Measurements from ENCODE around the gene ANKRD42. TPM values are rescaled to one million over a fixed set of nuclear protein-coding genes. Genes with fewer than 3 reads are reported as not detected.

ANKRD42 gene
- total and polyA plus RNA-seq, 2 of the 8 experiments (the other 6 are each of a cell fraction or from before 2014, with no cell fraction given) = 2.0 to 5.5 TPM

- 0 out of 2 replicates have a peak, but pooled peaks have one; percentile 47 for TF ChIP-seq KDM5A (IDR thresholded peaks at IDR 0.05; ENCODE audit: low read length)
- TF ChIP-seq POLR2A (IDR thresholded peaks at IDR 0.05; ENCODE audit: control extremely low read depth in 1 of 2, low read depth in 2 of 2, low read length in 2 of 2) = peak in 1 of 2 experiments; percentile 67; a peak in 2 of 3 replicates
- TF ChIP-seq GTF2F1 (IDR thresholded peaks at IDR 0.05; ENCODE audit: borderline replicate concordance, low read depth, low read length) = no peak
- no peak for TF ChIP-seq RFX5 (IDR thresholded peaks at IDR 0.05; ENCODE audit: borderline replicate concordance, low read depth, low read length)
- TF ChIP-seq RBBP5 (IDR thresholded peaks at IDR 0.05; ENCODE audit: borderline replicate concordance, low read depth, low read length) = peak; percentile 64; the same call in 1 of the 2 replicates
- TF ChIP-seq FOSL1 (IDR thresholded peaks at IDR 0.05; ENCODE audit: insufficient read depth, low read depth, low read length) = no peak
- no peak for TF ChIP-seq CHD1 (IDR thresholded peaks at IDR 0.05; ENCODE audit: low read depth, low read length)
- TF ChIP-seq ASH2L (IDR thresholded peaks at IDR 0.05; ENCODE audit: low read length) = peak; percentile 99
- peak; percentile 74 for TF ChIP-seq MAX (IDR thresholded peaks at IDR 0.05)
- 0 out of 2 replicates have a peak, but pooled peaks have one; percentile 69 for TF ChIP-seq TBP (IDR thresholded peaks at IDR 0.05; ENCODE audit: low read depth, low read length)
- no peak for TF ChIP-seq CHD2 (IDR thresholded peaks at IDR 0.05; ENCODE audit: low read length)
- no peak for TF ChIP-seq SRF (IDR thresholded peaks at IDR 0.05; ENCODE audit: low read depth, low read length)
- TF ChIP-seq EGR1 (IDR thresholded peaks at IDR 0.05; ENCODE audit: borderline replicate concordance, low read depth, low read length) = peak; percentile 69
- peak; percentile 54; the same call in 1 of the 2 replicates for TF ChIP-seq ATF2 (IDR thresholded peaks at IDR 0.05; ENCODE audit: low read length)
- 0 out of 2 replicates have a peak, but pooled peaks have one; percentile 28 for TF ChIP-seq SP4 (IDR thresholded peaks at IDR 0.05; ENCODE audit: low read length)
- TF ChIP-seq ZNF274 (IDR thresholded peaks at IDR 0.05; ENCODE audit: borderline replicate concordance, extremely low read depth, low read length) = no peak
- no peak for TF ChIP-seq BRCA1 (IDR thresholded peaks at IDR 0.05; ENCODE audit: low read depth, low read length)
- TF ChIP-seq HDAC6 (IDR thresholded peaks at IDR 0.05; ENCODE audit: low read depth, low read length) = no peak
- no peak for TF ChIP-seq SP1 (IDR thresholded peaks at IDR 0.05; ENCODE audit: low read depth, low read length)
- no peak for TF ChIP-seq SP2 (IDR thresholded peaks at IDR 0.05; ENCODE audit: low read length)
- TF ChIP-seq PHF8 (conservative IDR thresholded peaks at IDR 0.05; ENCODE audit: low read depth, low read length) = peak; percentile 81; the same call in 1 of the 2 replicates
- no peak for TF ChIP-seq ATF3 (IDR thresholded peaks at IDR 0.05; ENCODE audit: insufficient read depth, low read depth, low read length)
Observed at GRCh38 chr11:83193315-83194280, at the start of gene ANKRD42 (continued).

Measured in H1 (cell line).